GM12891 (cell line): Measurements from ENCODE around the gene AFF3.

Experiments
- POLR2A ChIP-seq: IDR thresholded peaks from 2 replicates; pipeline ENCODE4 v1.6.1; 2011; ENCODE audit warnings: low read depth, low read length, control low read depth
- POLR2AphosphoS5 ChIP-seq: IDR thresholded peaks from 2 replicates; pipeline ENCODE4 v1.6.1; 2011; ENCODE audit warnings: low read depth, low read length, control low read depth

GRCh38 chr2:99629320-99629719 is 513.1 kb downstream of the AFF3 start:
- TF ChIP-seq POLR2AphosphoS5 (no peak), POLR2A (no peak)
